GM23248 (cell line): ENCODE data around the gene KRTAP5-6. TPM values are rescaled to one million over a fixed set of nuclear protein-coding genes. Genes with fewer than 3 reads are reported as not detected.
"Not testable (repeated sequence)": the region's sequence is repeated elsewhere in the genome, so short reads cannot be mapped to it uniquely, and the experiment has no call there.

Experiments used
- DNase-seq: peaks from one replicate; pipeline ENCODE4 v3.0.0-alpha.2; 2015
- H2AFZ ChIP-seq: fragments of 200-600 bp; sonication (generic); 2 replicates; pipeline ENCODE4 v1.6.1; 2016; ENCODE audit warnings: antibody characterized with exemption
- H3F3A ChIP-seq: fragments of 200-600 bp; sonication (generic); 2 replicates; pipeline ENCODE4 v1.6.1; 2016; ENCODE audit warnings: mild to moderate bottlenecking, antibody characterized with exemption, mixed run types; ENCODE audit not compliant: insufficient read depth
- H3K27ac ChIP-seq: fragments of 200-600 bp; sonication (generic); 2 replicates; pipeline ENCODE4 v1.5.1; 2016; ENCODE audit warnings: mild to moderate bottlenecking
- H3K27me3 ChIP-seq: fragments of 200-600 bp; sonication (generic); replicated peaks from 2 replicates; pipeline ENCODE4 v1.6.1; 2016; ENCODE audit warnings: mild to moderate bottlenecking; ENCODE audit not compliant: insufficient read depth
- H3K36me3 ChIP-seq: fragments of 200-600 bp; sonication (generic); 2 replicates; pipeline ENCODE4 v1.6.1; 2016; ENCODE audit warnings: low read depth, mild to moderate bottlenecking
- H3K4me1 ChIP-seq: fragments of 200-600 bp; sonication (generic); 2 replicates; pipeline ENCODE4 v1.6.1; 2016; ENCODE audit warnings: mild to moderate bottlenecking; ENCODE audit not compliant: insufficient read depth
- H3K4me2 ChIP-seq: fragments of 200-600 bp; sonication (generic); one replicate; pipeline ENCODE4 v1.6.1; 2016; ENCODE audit warnings: mild to moderate bottlenecking; ENCODE audit not compliant: unreplicated experiment
- H3K4me3 ChIP-seq: fragments of 200-600 bp; sonication (generic); 2 replicates; pipeline ENCODE4 v1.5.1; 2016; ENCODE audit warnings: mild to moderate bottlenecking
- H3K79me2 ChIP-seq: fragments of 200-600 bp; sonication (generic); 2 replicates; pipeline ENCODE4 v1.6.1; 2016; ENCODE audit warnings: mild to moderate bottlenecking; ENCODE audit not compliant: insufficient read depth
- H3K9ac ChIP-seq: fragments of 200-600 bp; sonication (generic); 2 replicates; pipeline ENCODE4 v1.6.1; 2016; ENCODE audit warnings: mild to moderate bottlenecking
- H3K9me2 ChIP-seq: fragments of 200-600 bp; sonication (generic); 2 replicates; pipeline ENCODE4 v1.6.1; 2016; ENCODE audit warnings: mixed run types, mild to moderate bottlenecking, moderate library complexity; ENCODE audit not compliant: insufficient read depth
- H3K9me3 ChIP-seq: fragments of 200-600 bp; sonication (generic); one replicate; pipeline ENCODE4 v1.6.1; 2017; ENCODE audit warnings: low read depth
- H4K20me1 ChIP-seq: fragments of 200-600 bp; sonication (generic); 2 replicates; pipeline ENCODE4 v1.6.0; 2016; ENCODE audit not compliant: insufficient read depth
- EZH2 ChIP-seq: fragments of 200-600 bp; sonication (generic); IDR thresholded peaks from 2 replicates; pipeline ENCODE4 v1.6.1; 2018; ENCODE audit warnings: antibody characterized with exemption, mild to moderate bottlenecking; ENCODE audit not compliant: insufficient read depth, poor library complexity, severe bottlenecking
- EZH2phosphoT487 ChIP-seq: fragments of 200-600 bp; sonication (generic); IDR thresholded peaks from 2 replicates; pipeline ENCODE4 v1.6.1; 2018; ENCODE audit warnings: antibody characterized with exemption, moderate library complexity, mild to moderate bottlenecking, low read depth; ENCODE audit not compliant: insufficient read depth
- WGBS, 2 experiments: methylation state at CpG; one replicate each; pipeline ENCODE4 v1.1.6; 2015 to 2017; ENCODE audit warnings: low lambda C conversion rate in 2 of 2, low coverage in 1 of 2; ENCODE audit errors: missing lambda C conversion rate in 2 of 2; 5-methylcytosine and 5-hydroxymethylcytosine counted together
- in situ Hi-C: fragments of 300-500 bp; cut with MboI; formaldehyde crosslinking; loops from 2 replicates; pipeline ENCODE4 v1.15.0; 2020
- polyA plus RNA-seq: library from polyadenylated mRNA; unstranded; fragments of >200 nt; fragmentation: Nextera tagmentation; extraction: Ambion mirVana; gene quantifications from 2 replicates; pipeline ENCODE4 v1.2.1, GENCODE V29; 2016
- total RNA-seq: library from RNA; depleted of rRNA; stranded (reverse); fragments of >200 nt; shearing (Covaris generic); gene quantifications from 2 replicates; pipeline ENCODE4 v1.2.3, GENCODE V29; 2014

The KRTAP5-6 gene
- total and polyA plus RNA-seq, 2 experiments from 2014 or later, result not detected

GRCh38 chr11:1660111-1660867 is 36.7 kb upstream of the KRTAP5-6 start:
- Histone ChIP-seq H3K4me3 (no peak overlapping the region), H3K27ac (no peak overlapping the region), H3K36me3 (no peaks in the 10 kb centered on the region), H3K9me2 (no peaks in the 10 kb centered on the region), H3K4me1 (no peaks in the 10 kb centered on the region), H2AFZ (no peak overlapping the region), H3K9ac (no peak overlapping the region), H3K4me2 (no peak overlapping the region), H3F3A (no peaks in the 10 kb centered on the region), H4K20me1 (no peaks in the 10 kb centered on the region), H3K9me3 (no peaks in the 10 kb centered on the region), H3K27me3 (peaks cover 19% of the 10 kb centered on the region), H3K79me2 (no peaks in the 10 kb centered on the region)
- TF ChIP-seq EZH2phosphoT487, result no peak
- TF ChIP-seq EZH2, result no peak
- WGBS, 2 experiments, result 49 to 52% methylated on average over 22 to 24 of the region's 24 CpGs
- in situ Hi-C loops, result no loop called here
- no peak for DNase-seq

GRCh38 chr11:1661454-1662269 is 35.3 kb upstream of the KRTAP5-6 start:
- H3K9me3 ChIP-seq, in situ Hi-C loops: not testable (repeated sequence)
- peaks cover 19% of the 10 kb centered on the region for H3K27me3 ChIP-seq

GRCh38 chr11:1662699-1663283 is 34.2 kb upstream of the KRTAP5-6 start:
- H3K9me2 ChIP-seq, H3K9me3 ChIP-seq, H4K20me1 ChIP-seq, DNase-seq, H3K4me2 ChIP-seq, H3F3A ChIP-seq, H3K79me2 ChIP-seq, H3K27ac ChIP-seq, H3K9ac ChIP-seq, in situ Hi-C loops, H3K4me1 ChIP-seq, H3K4me3 ChIP-seq, H3K36me3 ChIP-seq, H2AFZ ChIP-seq: not testable (repeated sequence)
- H3K27me3 ChIP-seq, result peaks cover 23% of the 10 kb centered on the region
- 55 to 62% methylated on average over 18 of the region's 18 CpGs for WGBS, 2 experiments

More at GRCh38 chr11:1661454-1662269, 35.3 kb upstream of the KRTAP5-6 start:
- H3K9me2 ChIP-seq, H3K36me3 ChIP-seq, H3K4me3 ChIP-seq, H2AFZ ChIP-seq, H3K4me1 ChIP-seq, H3K9ac ChIP-seq, H3F3A ChIP-seq, H3K79me2 ChIP-seq, H3K27ac ChIP-seq, DNase-seq, H3K4me2 ChIP-seq, H4K20me1 ChIP-seq: not testable (repeated sequence)
- 36 to 49% methylated on average over 17 to 21 of the region's 25 CpGs for WGBS, 2 experiments

GRCh38 chr11:1665313-1665712 is 31.7 kb upstream of the KRTAP5-6 start:
- Histone ChIP-seq H3K27ac (no peak overlapping the region), H3K9ac (no peak overlapping the region), H3F3A (no peaks in the 10 kb centered on the region), H3K4me2 (no peak overlapping the region), H3K79me2 (no peaks in the 10 kb centered on the region), H4K20me1 (no peaks in the 10 kb centered on the region), H3K9me3 (no peaks in the 10 kb centered on the region), H3K4me1 (no peaks in the 10 kb centered on the region), H3K4me3 (no peak overlapping the region), H3K27me3 (peaks cover 23% of the 10 kb centered on the region), H2AFZ (no peak overlapping the region), H3K36me3 (no peaks in the 10 kb centered on the region), H3K9me2 (no peaks in the 10 kb centered on the region)
- DNase-seq, result no peak
- WGBS, 2 experiments, result 61 to 66% methylated on average over 4 to 7 of the region's 8 CpGs
- TF ChIP-seq EZH2 (no peak), EZH2phosphoT487 (no peak)
- in situ Hi-C loops, result no loop called here
